Lower lobe of right lung (tissue), 2 donors: Measurements from ENCODE around the gene REEP6. TPM values are rescaled to one million over a fixed set of nuclear protein-coding genes. Genes with fewer than 3 reads are reported as not detected.

Experiments used
- ATAC-seq, 2 donors: fragments of 200-7000 bp; cut with Tn5 transposase; one replicate each; pipeline ENCODE4 v1.9.1; 2020 to 2022; ENCODE audit warnings: mild to moderate bottlenecking in 2 of 2, moderate library complexity in 2 of 2
- DNase-seq: peaks from one replicate; pipeline ENCODE4 v3.0.0-alpha.2; 2020
- H3K27ac ChIP-seq: fragments of 200-600 bp; one replicate; pipeline ENCODE4 v1.8.0; 2022
- H3K27me3 ChIP-seq: fragments of 200-600 bp; one replicate; pipeline ENCODE4 v1.8.0; 2022; ENCODE audit warnings: low read depth
- H3K36me3 ChIP-seq: fragments of 200-600 bp; one replicate; pipeline ENCODE4 v1.8.0; 2022; ENCODE audit warnings: mild to moderate bottlenecking
- H3K4me1 ChIP-seq: fragments of 200-600 bp; one replicate; pipeline ENCODE4 v1.8.0; 2022
- H3K4me3 ChIP-seq: fragments of 200-600 bp; one replicate; pipeline ENCODE4 v1.8.0; 2022; ENCODE audit warnings: mild to moderate bottlenecking
- H3K9me3 ChIP-seq: fragments of 200-600 bp; one replicate; pipeline ENCODE4 v1.8.0; 2022
- CTCF ChIP-seq: fragments of 200-600 bp; IDR thresholded peaks from one replicate; pipeline ENCODE4 v1.8.0; 2022; ENCODE audit warnings: antibody characterized with exemption, mild to moderate bottlenecking
- intact Hi-C: fragments of 100-400 bp; cut with DNase I; formaldehyde crosslinking; loops from one replicate; pipeline ENCODE4 v1.11.0; 2022
- total RNA-seq: library from RNA; stranded (reverse); fragmentation: NEBNext Ultra II Directional; extraction: Animal tissue kit (Norgen Biotek cat#: 25700); gene quantifications from one replicate; pipeline ENCODE4 v1.2.1, GENCODE V29; 2021
- donor health status: DM: no; HTN: yes; CAD: no; lungs with severe emphysema.

The REEP6 gene
- total RNA-seq, 1 donor from 2014 or later: 2.5 TPM

GRCh38 chr19:1466461-1467214 is 24.3 kb upstream of the REEP6 start:
- ATAC-seq (no peak), DNase-seq (no peak)
- H3K4me3 ChIP-seq: no peak overlapping the region
- intact Hi-C loops: no loop called here
- no peaks in the 10 kb centered on the region for H3K36me3 ChIP-seq
- TF ChIP-seq CTCF: no peak
- H3K9me3 ChIP-seq: no peaks in the 10 kb centered on the region
- H3K4me1 ChIP-seq: peaks cover 61% of the 10 kb centered on the region
- H3K27me3 ChIP-seq: peaks cover 64% of the 10 kb centered on the region
- H3K27ac ChIP-seq: no peak overlapping the region

GRCh38 chr19:1467215-1467489 is 23.8 kb upstream of the REEP6 start:
- no peak for DNase-seq
- Histone ChIP-seq H3K36me3 (no peaks in the 10 kb centered on the region), H3K4me3 (no peak overlapping the region), H3K4me1 (peaks cover 65% of the 10 kb centered on the region), H3K9me3 (no peaks in the 10 kb centered on the region), H3K27me3 (peaks cover 69% of the 10 kb centered on the region), H3K27ac (no peak overlapping the region)
- ATAC-seq: no peak
- no peak for TF ChIP-seq CTCF
- intact Hi-C loops: no loop called here

GRCh38 chr19:1467490-1468273 is 23.3 kb upstream of the REEP6 start:
- Histone ChIP-seq H3K4me1 (peaks cover 70% of the 10 kb centered on the region), H3K36me3 (no peaks in the 10 kb centered on the region), H3K27me3 (peaks cover 74% of the 10 kb centered on the region), H3K9me3 (no peaks in the 10 kb centered on the region), H3K27ac (no peak overlapping the region), H3K4me3 (no peak overlapping the region)
- ATAC-seq (no peak), DNase-seq (no peak)
- TF ChIP-seq CTCF: no peak
- intact Hi-C loops: no loop called here

GRCh38 chr19:1468274-1468820 is 22.6 kb upstream of the REEP6 start:
- Histone ChIP-seq H3K9me3 (no peaks in the 10 kb centered on the region), H3K27me3 (peaks cover 81% of the 10 kb centered on the region), H3K36me3 (no peaks in the 10 kb centered on the region), H3K4me3 (peak overlapping the region; percentile 3), H3K27ac (no peak overlapping the region), H3K4me1 (peaks cover 73% of the 10 kb centered on the region)
- TF ChIP-seq CTCF: no peak
- DNase-seq (no peak), ATAC-seq (no peak)
- intact Hi-C loops: no loop called here

- ATAC-seq: no peak
- intact Hi-C loops: no loop called here
- Histone ChIP-seq H3K27ac (no peak overlapping the region), H3K4me3 (peak overlapping the region; percentile 3), H3K4me1 (peaks cover 73% of the 10 kb centered on the region), H3K27me3 (peaks cover 83% of the 10 kb centered on the region), H3K36me3 (no peaks in the 10 kb centered on the region), H3K9me3 (no peaks in the 10 kb centered on the region)
- TF ChIP-seq CTCF: no peak
- no peak for DNase-seq
These were observed 22.1 kb upstream of the REEP6 start for GRCh38 chr19:1468821-1469254.
